ENCODE data around the gene ZSWIM6.

The ZSWIM6 gene

GRCh38 chr5:61440596-61440995, 108.5 kb downstream of the ZSWIM6 start:
- Histone ChIP-seq H3K27me3 (replicated peaks; ENCODE audit: insufficient read depth, low read length) (no peaks in the 10 kb centered on the region), H3K4me2 (ENCODE audit: low read depth, low read length) (no peak overlapping the region), H3K9me2 (replicated peaks; ENCODE audit: insufficient read depth, low read length) (no peaks in the 10 kb centered on the region), H2AFZ (ENCODE audit: low read length) (no peak overlapping the region), H3K9ac (ENCODE audit: low read length) (no peak overlapping the region), H3K36me3 (replicated peaks; ENCODE audit: insufficient read depth, low read length) (no peaks in the 10 kb centered on the region), H3K79me2 (ENCODE audit: low read length) (peaks cover 20% of the 10 kb centered on the region), H3K4me1 (ENCODE audit: low read length) (peaks cover 10% of the 10 kb centered on the region; the same call in 1 of the 2 replicates), H3F3A (ENCODE audit: insufficient read depth, low read length) (no peaks in the 10 kb centered on the region), H4K20me1 (ENCODE audit: insufficient read depth, low read length) (no peaks in the 10 kb centered on the region), H3K9me3 (replicated peaks; ENCODE audit: insufficient read depth, low read length) (0 out of 2 replicates have a peak, but pooled peaks cover 3% of the 10 kb centered on the region), H3K4me3 (ENCODE audit: low read length) (no peak overlapping the region), H3K27ac (ENCODE audit: low read length) (no peak overlapping the region)
- no peak for TF ChIP-seq EZH2 (optimal IDR thresholded peaks at IDR 0.05; ENCODE audit: low read depth, low read length)
- DNase-seq: no peak

- Histone ChIP-seq H3K27me3 (replicated peaks; ENCODE audit: insufficient read depth, low read length) (no peaks in the 10 kb centered on the region), H3K9me3 (replicated peaks; ENCODE audit: insufficient read depth, low read length) (0 out of 2 replicates have a peak, but pooled peaks cover 3% of the 10 kb centered on the region), H3K4me2 (ENCODE audit: low read depth, low read length) (no peak overlapping the region), H4K20me1 (ENCODE audit: insufficient read depth, low read length) (no peaks in the 10 kb centered on the region), H3K9me2 (replicated peaks; ENCODE audit: insufficient read depth, low read length) (no peaks in the 10 kb centered on the region), H2AFZ (ENCODE audit: low read length) (no peak overlapping the region), H3K4me3 (ENCODE audit: low read length) (no peak overlapping the region), H3K36me3 (replicated peaks; ENCODE audit: insufficient read depth, low read length) (no peaks in the 10 kb centered on the region), H3K27ac (ENCODE audit: low read length) (no peak overlapping the region), H3K79me2 (ENCODE audit: low read length) (peaks cover 16% of the 10 kb centered on the region), H3K4me1 (ENCODE audit: low read length) (peaks cover 13% of the 10 kb centered on the region; the same call in 1 of the 2 replicates), H3K9ac (ENCODE audit: low read length) (no peak overlapping the region), H3F3A (ENCODE audit: insufficient read depth, low read length) (no peaks in the 10 kb centered on the region)
- TF ChIP-seq, protein P1, sequence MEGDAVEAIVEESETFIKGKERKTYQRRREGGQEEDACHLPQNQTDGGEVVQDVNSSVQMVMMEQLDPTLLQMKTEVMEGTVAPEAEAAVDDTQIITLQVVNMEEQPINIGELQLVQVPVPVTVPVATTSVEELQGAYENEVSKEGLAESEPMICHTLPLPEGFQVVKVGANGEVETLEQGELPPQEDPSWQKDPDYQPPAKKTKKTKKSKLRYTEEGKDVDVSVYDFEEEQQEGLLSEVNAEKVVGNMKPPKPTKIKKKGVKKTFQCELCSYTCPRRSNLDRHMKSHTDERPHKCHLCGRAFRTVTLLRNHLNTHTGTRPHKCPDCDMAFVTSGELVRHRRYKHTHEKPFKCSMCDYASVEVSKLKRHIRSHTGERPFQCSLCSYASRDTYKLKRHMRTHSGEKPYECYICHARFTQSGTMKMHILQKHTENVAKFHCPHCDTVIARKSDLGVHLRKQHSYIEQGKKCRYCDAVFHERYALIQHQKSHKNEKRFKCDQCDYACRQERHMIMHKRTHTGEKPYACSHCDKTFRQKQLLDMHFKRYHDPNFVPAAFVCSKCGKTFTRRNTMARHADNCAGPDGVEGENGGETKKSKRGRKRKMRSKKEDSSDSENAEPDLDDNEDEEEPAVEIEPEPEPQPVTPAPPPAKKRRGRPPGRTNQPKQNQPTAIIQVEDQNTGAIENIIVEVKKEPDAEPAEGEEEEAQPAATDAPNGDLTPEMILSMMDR (IDR thresholded peaks at IDR 0.05; ENCODE audit: low read length): no peak
- TF ChIP-seq EZH2 (optimal IDR thresholded peaks at IDR 0.05; ENCODE audit: low read depth, low read length): no peak
- no peak for TF ChIP-seq EZH2phosphoT487 (IDR thresholded peaks at IDR 0.05; ENCODE audit: low read length)
- no peak for DNase-seq
These were observed 109.7 kb downstream of the ZSWIM6 start for GRCh38 chr5:61441742-61442141.

DNA sequence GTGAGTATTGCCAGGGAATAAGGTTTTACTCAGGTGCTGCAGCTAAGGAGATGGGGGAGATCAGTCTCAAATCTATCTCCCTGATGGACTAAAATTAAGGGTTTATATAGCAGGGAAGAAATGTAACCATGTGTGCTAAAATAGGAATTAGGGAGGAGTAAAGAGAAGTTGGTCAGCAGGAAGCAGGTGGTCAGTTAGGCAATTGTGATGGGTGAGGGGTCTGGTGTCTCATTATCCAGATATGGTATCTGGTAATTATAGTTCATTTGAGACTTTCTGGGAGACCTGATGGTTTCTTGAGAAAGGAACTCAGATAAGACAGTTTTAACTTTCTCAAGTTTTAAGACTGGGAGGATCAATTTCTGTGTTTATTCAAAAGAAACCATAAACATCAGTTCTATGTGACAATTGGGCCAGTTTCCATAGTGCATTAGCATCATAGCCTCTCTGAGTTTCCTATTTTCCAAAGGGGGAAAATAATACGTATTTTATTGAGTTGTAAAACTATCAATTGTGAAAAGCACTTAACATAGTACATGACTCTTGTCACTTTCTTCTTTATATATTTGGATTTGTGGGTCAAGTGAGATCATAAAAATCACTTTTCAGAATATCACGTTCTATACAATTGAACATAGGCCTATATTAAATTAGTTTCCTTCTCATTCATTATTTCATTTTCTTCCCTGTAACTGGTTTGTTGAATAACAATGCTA, 115.9 kb downstream of the ZSWIM6 start:
- H3K4me1 ChIP-seq (ENCODE audit: low read length): peaks cover 13% of the 10 kb centered on the region; the same call in 1 of the 2 replicates
- H4K20me1 ChIP-seq (ENCODE audit: insufficient read depth, low read length): no peaks in the 10 kb centered on the region
- no peak overlapping the region for H3K4me3 ChIP-seq (ENCODE audit: low read length)
- no peaks in the 10 kb centered on the region for H3K9me3 ChIP-seq (replicated peaks; ENCODE audit: insufficient read depth, low read length)
- H3K27me3 ChIP-seq (replicated peaks; ENCODE audit: insufficient read depth, low read length): no peaks in the 10 kb centered on the region
- H3K9me2 ChIP-seq (replicated peaks; ENCODE audit: insufficient read depth, low read length): no peaks in the 10 kb centered on the region
- H3K9ac ChIP-seq (ENCODE audit: low read length): no peak overlapping the region
- peaks cover 4% of the 10 kb centered on the region; the same call in 1 of the 2 replicates for H3K79me2 ChIP-seq (ENCODE audit: low read length)
- no peak overlapping the region for H2AFZ ChIP-seq (ENCODE audit: low read length)
- no peak overlapping the region for H3K27ac ChIP-seq (ENCODE audit: low read length)
- no peak for DNase-seq
- TF ChIP-seq, protein P1 (IDR thresholded peaks at IDR 0.05; ENCODE audit: low read length): no peak
- no peak for TF ChIP-seq EZH2phosphoT487 (IDR thresholded peaks at IDR 0.05; ENCODE audit: low read length)
- no peak for TF ChIP-seq EZH2 (optimal IDR thresholded peaks at IDR 0.05; ENCODE audit: low read depth, low read length)
- H3K4me2 ChIP-seq (ENCODE audit: low read depth, low read length): no peak overlapping the region
- H3F3A ChIP-seq (ENCODE audit: insufficient read depth, low read length): no peaks in the 10 kb centered on the region
- no peaks in the 10 kb centered on the region for H3K36me3 ChIP-seq (replicated peaks; ENCODE audit: insufficient read depth, low read length)
